ENCODE data around the gene PRICKLE2.

The PRICKLE2 gene

DNA sequence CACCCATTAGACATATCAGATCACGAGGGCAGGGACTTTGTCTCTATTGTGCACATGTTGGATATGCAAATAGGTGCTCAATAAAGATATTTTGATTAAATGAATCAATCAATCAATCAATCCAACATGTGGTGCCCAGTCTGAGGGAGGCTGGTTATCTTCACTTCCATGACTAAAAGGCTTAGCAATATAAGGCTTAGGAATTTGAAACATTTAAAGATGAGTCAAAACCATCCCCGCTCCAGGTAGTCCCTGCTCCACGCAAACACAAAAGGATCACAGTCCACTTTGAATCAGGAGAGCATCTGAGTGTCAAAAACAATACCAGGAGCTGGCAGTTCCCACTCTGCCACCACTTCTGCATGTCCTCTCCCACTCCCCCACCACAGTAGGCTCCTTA, 25.8 kb upstream of the PRICKLE2 start:
- no peak for DNase-seq

DNA sequence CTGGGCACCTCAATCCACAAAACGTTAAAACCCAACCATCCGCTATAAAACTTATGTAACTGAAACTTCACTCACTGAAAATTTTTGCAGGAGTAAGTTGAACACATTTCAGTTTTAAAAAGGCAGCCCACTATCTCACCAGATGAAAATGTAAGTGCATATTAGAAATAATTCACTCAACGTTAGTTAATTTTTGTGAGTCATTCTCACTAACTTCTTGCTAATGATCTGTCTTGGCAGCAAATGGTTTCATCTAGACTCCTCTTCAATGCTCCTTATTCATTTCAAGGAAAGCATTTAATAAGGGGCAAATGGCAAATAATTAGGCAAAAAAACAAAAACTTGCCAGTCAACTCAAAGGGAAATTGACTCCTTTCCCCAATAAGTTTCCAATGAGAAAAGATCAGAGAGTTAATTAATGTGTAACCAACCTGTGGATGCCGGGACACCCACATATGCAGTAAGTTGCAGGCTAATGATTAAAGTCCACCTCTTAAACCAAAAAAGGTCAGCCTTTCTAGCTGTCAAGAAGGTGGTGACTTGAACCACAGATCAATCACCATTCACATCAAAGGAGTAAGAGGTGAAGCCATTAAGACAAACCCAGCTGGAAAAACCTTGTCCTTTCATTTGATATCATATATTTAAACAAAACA, 22.9 kb upstream of the PRICKLE2 start:
- no peak for DNase-seq

DNA sequence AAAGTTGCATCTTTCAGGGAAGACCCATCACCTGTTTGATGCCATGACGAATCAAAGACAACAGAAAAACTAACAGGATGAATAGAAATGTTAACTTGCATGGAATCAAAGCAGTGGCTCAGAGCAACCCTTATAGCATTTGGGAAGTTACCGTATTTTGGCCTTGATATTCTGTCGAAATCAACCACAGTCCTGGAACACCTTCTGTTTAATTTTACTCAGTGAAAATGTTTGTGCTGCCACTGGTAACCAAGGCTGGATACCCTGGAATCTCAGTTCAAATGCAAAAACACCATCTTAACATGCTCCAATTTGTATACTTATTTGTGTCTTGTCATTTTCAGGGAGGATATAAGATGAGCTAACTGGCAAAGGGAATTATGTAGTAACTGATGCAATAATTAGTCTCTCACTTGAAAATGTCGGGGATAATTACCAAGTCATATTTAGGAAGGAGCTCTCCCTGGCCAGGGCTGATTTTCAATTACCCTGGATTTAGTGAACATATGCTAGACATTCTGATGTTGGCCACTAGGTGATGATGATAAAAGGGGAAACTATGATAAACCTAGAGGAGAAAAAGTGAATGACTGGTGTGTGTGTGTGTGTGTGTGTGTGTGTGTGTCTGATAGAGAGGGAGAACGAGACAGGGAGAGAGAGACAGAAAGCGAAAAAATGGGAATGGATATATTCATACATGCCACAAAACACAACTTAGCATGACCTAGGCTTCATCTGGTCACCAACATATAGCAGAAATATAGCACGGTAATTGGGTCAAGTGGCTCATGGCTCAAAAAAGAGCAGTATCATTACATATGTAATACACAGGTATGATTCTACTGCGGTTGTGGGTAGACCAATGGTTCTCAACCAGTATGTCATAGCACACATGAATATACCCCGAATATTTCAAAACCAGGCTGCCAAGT, 19.0 kb upstream of the PRICKLE2 start:
- DNase-seq = no peak

DNA sequence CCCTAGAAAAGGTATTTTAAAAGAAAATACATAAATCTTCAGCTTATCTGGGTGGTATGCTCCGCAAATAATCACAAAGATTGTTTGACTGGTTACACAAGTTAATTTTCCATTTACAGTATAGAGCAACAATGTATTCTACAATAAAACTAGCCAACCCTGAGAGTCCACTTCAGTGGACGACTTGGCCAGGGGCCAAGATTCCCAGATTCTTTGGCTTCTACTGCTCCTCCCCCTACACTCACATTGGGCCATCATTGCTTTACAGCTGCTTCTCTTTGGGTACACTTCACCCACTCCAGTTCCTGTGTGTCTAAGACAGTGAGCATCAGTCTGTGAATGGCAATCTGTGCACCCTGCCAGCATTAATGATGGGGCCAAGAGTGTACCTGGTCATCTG, 17.2 kb upstream of the PRICKLE2 start:
- DNase-seq = no peak

DNA sequence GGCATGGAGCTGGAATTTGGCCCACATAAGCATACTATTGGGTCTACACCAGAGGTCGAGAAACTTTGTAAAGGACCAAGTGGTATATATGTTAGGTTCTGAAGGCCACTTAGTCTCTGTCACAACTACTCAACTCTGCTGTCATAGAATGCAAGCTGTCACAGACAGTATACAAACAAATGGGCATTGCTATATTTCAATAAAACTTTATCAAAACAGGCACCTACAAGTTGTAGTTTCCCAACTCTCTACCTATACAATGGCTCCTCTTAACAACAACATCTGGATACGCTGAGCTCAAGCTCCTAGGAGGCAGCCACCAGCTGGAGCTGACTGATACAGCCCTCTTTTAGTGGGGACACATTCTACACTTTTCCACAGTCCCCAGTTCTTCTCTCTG, 15.7 kb upstream of the PRICKLE2 start:
- no peak for DNase-seq

DNA sequence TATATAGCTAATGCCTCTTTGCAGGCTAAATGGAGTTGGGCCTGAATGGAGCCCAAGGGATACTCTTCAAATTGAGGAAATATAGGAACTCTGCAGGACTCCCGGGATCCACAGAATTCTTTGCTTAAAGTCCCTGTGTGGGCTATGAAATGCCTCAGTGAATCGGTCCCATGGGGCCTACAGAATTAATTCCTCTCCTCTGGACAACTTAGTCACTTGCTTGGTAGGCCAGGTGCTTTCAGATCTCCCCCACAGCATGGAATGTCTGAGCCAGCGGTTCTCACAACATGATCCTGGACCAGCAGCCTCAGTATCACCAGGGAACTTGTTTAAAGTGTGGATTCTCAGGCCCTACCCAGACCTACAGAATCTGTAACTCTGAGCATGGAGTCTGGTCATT, 15.1 kb upstream of the PRICKLE2 start:
- DNase-seq = no peak

DNA sequence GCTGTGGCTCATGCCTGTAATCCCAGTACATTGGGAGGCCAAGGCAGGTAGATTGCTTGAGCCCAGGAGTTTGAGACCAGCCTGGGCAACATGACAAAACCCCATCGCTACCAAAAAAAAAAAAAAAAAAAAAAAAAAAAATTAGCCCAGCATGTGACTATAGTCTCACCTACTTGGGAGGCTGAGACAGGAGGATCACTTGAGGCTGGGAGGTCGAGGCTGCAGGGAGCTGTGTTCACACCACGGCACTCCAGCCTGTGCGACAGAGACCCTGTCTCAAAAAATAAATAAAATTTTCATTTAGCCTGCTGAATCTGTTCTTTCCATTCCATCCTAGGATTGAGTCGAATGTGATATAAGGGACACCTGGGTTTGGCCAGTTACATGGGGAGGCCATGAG, 14.6 kb upstream of the PRICKLE2 start:
- no peak for DNase-seq

DNA sequence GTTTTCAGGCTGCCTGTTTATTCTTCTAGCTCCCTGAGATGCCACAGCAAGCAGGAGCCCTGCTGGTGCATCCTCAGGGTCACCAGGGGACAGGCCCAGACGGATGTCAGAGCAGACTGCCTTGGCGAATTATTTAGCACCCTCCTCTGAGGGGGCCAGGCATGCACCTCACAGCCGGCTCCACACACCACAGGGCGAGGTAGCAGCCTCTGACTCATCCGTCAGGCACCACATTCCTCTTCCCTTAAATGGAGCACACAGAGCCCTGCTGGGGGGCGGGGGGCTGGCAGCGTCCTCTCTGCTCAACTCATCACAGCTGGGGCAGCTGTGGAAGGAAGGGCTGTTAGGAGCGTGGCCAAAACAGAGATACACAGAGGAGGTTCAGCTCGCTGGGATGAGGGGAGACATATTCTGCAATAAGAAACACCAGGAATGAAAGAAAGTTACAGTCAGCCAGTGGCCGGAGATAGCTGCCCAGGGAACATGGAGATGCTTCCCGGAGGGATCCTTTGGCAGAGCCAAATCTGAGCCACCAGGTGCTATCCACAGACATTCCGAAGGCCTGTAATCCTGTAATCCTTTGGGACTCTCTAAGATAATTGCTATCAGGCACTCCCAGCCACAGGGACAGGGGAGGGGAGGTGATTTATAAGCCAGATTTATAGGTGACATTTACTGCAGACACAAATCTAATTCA, 13.9 kb upstream of the PRICKLE2 start:
- DNase-seq = no peak

DNA sequence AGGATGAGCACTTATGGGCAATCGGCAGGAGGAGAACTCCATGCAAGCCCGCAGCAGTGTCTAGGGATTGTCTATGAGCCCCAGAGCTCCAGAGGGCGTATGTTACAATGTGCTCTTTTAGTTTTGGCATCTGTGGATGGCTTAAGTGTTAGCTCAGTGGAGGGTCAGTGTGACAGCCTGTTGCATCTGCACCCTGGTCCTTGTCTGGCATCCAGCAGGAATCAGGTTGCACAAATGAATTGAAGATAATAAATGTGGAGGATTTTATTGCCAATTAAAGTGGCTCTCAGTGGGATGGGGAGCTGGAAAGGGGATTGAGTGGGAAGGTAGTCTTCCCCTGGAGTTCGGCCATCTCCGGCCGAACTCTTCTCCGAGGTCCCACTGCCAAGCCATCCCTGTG, 11.8 kb upstream of the PRICKLE2 start:
- DNase-seq = no peak

DNA sequence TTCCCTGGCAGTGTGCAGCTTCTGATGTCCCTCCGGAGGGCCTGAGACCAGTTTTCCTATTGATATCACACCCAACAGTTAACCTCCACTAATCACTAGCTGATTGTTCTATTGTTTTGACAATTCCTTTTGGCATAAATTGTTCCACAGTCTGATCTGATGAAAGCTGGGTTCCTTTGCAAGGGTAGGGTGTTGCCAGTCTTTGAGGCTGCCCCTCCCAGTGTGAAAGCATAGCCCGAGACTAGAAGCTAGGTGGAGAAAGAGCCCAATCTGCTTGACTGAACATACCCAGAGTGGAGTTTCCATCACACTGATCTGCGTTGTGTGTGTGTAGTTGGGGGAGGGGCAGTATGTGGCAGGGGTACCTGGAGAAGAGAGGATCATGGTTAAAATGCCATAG, 10.3 kb upstream of the PRICKLE2 start:
- no peak for DNase-seq

DNA sequence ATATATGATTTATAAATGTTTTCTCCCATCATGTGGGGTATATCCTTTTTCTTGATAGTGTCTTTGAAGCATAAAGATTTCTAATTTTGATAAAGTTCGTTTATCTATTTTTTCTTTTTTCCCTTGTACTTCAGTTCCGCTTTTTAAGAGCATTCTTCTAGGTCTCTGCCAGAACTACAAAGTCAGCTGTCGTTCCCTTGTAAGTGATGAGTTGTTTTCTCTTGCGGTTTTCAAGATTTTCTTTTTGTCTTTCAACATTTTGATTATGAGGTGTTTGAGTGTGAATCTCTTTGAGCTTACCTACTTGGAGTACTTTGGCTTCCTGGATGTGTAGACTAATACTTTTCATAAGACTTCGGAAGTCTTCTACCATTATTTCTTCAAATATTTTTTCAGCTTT, 9.3 kb upstream of the PRICKLE2 start:
- DNase-seq = no peak

DNA sequence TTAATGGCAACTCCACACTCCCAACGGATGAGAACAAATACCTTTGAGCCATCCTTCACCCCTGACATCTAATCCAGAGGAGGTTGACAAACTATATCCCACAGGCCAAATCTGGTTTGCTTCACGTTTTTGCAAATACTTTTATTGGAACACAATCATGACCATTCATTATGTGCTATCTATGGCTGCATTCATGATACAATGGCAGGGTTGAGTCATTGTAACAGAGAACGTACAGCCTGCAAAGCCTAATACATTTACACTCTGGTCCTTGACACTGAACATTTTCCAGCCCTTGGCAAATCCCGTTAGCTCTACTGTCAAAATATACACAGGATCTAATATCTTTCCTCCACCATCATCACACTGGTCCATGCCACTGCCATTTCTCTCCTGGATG, 7.6 kb upstream of the PRICKLE2 start:
- DNase-seq = no peak

DNA sequence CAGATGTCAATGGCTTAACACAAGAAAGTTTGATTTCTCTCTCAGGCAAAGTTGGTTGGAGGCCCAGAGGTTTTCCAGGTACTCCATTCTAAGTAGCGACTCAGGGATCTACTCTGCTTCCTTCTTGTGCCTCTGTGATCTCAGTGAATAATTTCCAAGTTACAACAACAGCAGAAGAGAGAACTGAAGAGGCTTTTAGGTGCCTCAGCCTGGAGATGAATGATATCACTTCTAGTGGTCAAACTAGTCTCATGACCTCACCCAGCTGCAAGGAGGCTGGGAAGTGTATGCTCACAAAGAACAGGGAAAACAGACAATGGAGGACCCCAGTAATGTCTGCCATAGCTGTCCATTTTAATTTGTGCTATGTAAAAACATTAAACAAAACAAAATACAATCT, 4.6 kb upstream of the PRICKLE2 start:
- no peak for DNase-seq

DNA sequence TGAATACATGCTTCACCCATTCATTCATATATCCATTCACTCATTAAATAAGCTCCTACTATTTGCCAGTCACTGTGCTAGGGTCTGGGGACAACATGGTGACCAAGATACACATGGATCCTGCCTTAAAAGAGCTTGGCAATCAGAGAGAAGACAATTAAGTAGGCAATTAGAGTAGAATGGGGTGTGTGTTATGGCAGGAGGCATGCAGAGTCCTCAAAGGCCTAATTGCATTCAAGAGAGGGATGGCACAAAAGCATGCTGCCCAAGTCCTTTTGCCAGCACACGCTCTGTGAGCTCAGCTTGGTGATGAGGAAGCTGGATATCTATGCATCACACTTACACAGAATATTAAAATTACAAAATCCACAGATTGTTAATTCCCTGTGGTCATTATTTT, 2.8 kb upstream of the PRICKLE2 start:
- DNase-seq = no peak

DNA sequence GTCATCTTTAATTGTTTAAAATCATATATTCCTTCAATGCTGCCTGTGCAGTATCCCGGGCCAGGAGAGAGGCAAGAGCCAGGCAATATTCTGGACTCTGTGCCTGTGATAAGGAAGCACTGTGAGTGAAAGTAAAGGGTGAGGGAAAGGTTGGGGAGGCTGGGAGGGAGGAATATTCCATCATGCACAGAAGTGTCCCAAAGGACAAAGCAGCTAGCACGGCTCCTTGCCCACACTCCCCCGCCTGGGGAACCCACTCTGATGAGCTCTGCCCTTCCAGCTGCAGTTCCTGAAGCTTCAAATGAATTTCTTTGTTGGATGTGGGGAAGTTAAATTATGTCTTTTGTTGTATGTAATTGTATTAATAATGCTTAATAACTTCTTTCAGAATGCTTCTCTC, 1.5 kb upstream of the PRICKLE2 start:
- no peak for DNase-seq

DNA sequence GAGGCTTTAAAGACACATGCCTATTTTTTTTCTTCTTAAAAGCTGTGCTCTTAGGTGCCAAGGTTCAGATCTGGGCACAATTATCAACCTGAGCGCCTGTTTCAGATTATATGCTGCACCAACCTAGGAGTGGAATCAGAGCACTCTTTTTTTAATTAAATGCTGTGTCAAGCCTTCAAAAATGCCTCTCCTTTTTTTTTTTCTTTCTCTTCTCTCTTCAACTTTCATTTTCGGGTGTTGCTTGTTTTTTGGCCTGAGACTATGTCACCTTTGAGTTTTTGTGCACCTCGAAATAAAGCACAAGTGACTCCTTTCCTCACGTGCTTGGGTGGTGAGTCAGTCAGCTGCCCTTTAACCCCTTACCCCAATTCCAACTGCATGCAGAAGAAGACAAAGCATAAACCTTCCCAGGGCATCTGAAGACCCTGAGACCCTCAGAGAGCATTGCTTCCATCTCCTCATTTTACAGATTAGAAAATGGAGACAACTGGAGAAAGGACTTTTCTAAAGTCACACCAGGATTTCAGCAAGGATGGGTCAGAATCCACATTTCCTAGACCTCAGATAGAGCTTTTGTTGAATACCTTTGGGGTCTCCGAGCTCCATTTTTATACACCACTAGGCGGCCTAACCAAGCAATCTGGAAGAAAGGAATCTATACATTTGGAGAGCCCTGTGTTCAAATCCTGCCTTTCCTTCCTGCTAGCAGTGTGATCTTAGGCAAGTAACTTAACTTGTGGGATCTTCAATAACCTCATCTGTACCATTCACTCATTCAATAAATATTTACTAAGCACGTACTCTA, 631 bp upstream of the PRICKLE2 start:
- no peak for DNase-seq

DNA sequence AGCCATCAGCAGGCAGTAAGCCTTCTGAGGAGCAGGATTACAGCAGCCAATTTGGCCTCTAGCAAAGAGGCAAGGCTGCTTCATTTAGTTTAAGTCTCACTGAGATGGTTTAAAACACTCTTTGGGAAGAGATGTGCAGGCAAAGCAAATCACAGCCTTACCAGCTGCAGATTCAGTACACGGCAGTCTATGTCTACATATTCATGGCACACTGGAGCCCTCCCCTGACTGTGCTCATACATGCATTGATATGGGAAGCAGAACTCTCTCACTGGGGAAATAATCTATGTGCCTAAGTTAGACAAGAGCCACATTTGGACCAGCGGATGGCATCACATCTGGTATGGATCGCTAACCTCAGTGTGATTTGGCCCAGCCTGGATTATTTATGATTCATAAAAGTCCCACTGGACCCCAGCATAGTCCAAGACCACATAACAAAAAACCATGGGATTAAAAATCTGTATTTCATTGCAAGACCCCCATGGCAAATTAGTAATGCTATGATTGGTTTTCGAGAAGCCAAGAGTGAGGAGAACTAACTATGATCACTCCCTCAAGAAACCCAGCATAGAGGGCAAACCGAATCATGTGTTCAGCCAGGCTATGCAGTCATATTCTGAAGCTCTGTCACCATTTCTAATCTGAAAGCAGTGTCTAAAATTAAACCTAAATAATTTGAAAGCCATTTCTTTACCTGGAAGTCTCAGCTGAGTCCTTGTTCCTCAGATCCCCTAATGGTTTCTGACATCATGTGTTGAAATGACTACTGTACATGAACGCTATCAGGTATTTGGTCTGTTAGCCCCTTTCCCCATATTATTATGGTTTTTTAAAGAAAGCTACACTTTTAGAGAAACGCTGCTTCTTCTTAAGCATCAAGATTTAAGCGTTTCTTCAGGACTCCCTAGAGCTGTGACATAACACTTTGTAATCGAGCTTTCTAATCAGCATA, 1.2 kb downstream of the PRICKLE2 start:
- DNase-seq = no peak

DNA sequence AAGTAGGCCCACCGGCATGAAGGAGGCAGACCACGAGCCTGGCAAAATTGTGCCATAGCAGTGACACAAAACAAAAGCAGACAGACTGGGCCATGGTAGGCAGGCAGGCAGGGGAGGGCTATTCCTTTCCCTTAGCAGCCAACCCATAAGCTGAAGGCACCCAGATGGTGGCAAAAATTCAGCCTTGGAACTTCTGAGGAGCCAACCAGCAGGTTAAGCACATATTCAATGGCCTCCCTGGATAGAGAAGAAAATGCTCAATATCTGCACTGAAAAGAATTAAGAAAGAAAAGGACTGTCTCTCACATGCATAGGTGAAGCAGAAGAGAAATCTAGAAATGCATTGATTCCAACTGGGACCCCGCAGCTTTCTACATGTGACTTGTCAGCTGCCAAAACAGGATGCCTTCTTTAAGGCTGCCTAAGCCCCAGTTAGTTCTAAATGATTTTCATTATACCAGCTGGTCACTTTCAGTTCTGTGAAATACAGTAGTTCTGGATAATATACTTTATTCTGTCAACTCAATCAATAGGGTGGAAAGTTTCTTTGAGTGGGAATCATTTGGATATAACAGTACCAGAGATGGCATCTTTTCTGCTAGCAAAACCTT, 2.7 kb downstream of the PRICKLE2 start:
- no peak for DNase-seq

DNA sequence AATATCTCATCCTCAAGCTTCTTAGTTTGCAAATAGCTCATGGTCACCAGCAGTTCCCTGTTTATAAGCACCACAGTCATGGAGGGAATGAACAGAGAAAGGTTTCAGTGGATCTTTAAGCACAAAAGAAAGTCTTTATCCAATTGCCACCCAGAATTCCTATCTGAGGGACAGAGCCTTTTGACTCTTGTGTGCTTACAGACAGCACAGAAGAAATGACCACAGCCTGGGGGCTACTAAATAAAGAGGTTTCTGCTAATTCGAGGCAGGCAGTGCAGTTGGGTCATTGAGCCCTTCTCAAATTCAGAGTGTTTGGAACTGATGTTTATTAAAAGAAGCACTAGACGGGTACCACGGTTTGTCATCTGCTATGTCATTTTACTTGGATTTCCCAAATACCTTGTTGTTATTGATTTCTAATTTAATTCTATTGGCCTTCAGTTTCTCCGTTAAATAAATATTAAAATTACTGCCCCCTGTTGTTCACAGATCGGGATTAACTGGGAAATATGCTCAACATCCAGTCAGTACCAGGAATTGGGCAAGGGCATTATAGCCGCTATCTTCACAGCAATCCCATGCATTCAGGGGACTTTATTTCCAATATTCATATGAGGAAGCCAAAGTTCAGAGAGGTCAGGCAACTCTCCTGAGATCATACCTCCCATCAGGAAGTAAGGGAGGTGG, 3.6 kb downstream of the PRICKLE2 start:
- no peak for DNase-seq

DNA sequence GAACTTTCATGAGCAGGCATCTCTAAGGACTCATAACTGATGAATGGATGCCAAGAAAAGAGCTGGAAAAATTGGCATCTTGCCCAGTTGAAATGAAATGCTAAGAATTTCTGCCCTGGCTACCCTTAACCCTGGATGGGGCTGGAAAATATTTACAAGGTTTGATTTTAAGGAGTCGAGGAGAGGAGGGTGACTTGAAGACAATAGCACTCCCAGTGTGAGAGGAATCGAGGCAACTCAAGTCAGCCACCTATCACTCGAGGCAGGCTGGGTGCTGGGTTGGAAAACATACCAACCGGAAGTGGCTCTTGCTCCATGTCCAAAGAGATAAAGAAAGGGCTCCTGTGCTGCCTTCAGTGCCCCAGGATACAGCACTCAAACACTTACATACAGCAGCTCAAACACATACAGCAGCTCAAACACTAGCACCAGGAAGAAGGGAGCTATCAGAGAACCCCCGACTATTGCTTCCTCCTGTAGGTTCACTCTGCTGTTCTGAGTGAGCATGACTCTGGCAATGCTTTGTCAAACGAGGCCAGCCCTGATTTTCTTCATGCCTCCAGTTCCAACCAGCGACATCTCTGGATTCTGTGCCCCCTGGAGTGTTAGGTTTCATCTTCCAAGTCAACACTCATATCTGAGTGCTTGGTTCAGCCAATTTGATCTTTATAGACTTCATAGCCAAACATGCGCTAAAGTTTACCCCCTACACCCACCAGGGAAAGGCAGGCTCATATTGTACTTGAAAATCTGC, 4.9 kb downstream of the PRICKLE2 start:
- no peak for DNase-seq

Data from CD4-positive, alpha-beta T cell treated with Interleukin-1 beta for 1 hour (primary cell).